T-helper 1 cell treated with Interleukin-12 subunit alpha and Interleukin-12 subunit beta and Interleukin-4 antibody, amounts not matched to agents 30 ng/mL and 1 ng/mL, for 36 hours (primary cell): ENCODE results near the gene TUBGCP2. TPM values are rescaled to one million over a fixed set of nuclear protein-coding genes. Genes with fewer than 3 reads are reported as not detected.

ENCODE experiments used
- intact Hi-C: fragments of 100-400 bp; cut with micrococcal nuclease; formaldehyde crosslinking; loops from one replicate; pipeline ENCODE4 v1.15.1; 2024
- total RNA-seq: library from RNA; stranded (reverse); gene quantifications from 2 replicates; pipeline ENCODE4 v1.2.3, GENCODE V29; 2022

TUBGCP2 gene
- total RNA-seq, 1 donor from 2014 or later = 59.2 TPM

DNA sequence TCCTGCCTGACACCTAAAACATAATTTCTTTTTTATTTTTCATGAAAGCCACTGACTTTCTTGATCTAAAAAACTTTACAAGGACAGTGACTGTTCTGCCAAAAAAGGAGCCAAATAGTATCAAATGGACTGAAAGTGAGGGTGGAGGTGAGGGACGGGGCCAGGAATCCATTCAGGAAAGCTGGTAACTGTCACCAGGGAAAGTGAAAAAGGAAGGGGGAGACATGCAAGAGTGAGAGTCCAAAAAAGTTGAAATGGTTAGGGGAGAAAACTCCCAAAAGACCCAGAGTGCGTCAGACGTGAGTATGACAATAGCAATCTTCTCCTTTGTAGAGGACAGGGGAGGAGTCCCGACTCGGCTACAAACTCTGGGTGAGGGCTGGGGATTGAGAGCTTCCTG is 35.6 kb upstream of the TUBGCP2 start:
- intact Hi-C loops = no loop called here

DNA sequence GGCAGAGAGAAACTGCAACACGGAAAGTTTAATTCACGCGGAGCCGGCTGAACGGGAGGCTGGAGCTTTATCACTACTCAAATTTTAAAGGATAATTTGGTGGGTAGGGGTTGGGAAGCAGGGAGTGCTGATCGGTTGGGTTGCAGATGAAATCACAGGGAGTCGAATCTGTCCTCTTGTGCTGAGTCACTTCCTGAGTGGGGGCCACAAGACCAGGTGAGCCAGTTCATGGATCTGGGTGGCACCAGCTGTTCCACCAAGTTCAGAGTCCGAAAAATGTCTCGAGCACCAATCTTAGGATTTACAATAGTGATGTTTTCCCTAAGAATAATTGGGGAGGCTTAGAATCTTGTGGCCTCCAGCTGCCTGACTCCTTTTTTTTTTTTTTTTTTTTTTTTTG is 34.9 kb upstream of the TUBGCP2 start:
- intact Hi-C loops = no loop called here

- intact Hi-C loops = no loop called here
Measured at GRCh38 chr10:133342942-133343341, 34.3 kb upstream of the TUBGCP2 start.

GRCh38 chr10:133341983-133342382 is 33.3 kb upstream of the TUBGCP2 start:
- intact Hi-C loops = no loop called here

DNA sequence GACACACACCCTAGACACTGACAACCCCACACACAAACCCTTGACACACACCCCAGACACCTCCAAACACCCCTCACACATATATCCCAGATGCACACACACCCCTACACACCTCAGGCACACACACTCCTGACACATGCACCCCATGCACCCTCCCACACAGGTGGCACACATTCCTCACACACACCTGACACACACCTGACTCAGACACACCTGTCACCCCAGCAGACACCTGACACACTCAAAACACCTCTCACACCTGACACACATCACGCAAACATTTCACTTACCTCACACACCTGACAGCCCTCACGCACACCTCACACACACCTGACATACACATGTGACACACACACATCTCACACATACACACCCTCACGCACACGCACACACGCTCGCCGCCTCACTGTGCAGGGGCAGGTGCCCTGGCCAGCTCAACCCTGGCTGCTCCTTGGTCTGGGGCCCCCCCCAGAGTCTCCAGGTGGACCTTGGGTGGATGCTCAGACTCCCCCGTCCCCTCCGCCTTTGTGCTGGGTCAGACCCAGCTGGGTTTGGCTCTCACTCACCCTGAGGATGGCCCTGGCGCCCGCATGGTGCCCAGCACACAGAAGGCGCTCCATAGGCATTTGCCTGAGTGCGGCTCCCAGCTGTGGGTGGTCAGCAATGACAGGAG is 31.2 kb upstream of the TUBGCP2 start:
- intact Hi-C loops = no loop called here

DNA sequence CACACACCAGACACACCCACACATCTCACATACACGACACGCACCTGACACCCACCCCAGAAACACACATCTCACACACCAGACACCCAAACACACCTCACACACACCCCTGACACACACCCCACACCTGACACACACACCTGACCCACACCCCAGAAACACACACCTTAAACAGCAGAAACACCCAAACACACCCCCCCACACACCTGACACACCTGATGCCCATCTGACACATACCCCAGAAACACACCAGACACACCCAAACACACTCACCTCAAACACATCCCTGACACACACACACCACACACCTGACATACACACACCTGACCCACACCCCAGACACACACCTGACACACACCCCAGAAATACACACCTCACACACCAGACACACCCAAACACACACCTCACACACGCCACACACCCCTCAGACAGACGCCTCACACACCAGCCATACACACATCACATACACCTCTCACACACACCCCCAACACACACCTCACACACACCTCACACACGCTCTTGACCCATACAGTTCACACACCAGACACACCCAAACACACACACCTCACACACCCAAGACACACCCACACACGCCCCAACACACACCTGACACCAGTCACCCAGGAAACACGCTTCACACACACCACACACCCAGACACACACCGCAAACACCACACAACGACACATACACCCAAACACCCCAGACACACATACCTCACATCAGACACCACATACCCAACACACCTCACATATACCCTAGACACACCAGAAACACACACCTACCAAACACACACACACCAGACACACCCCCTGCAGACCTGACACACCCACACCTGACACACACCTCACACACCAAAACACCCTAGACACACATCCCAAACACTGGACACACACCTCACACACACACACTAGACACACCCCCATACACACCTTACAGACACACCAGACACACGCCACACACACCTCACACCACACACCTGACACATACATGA is 29.7 kb upstream of the TUBGCP2 start:
- intact Hi-C loops = no loop called here

DNA sequence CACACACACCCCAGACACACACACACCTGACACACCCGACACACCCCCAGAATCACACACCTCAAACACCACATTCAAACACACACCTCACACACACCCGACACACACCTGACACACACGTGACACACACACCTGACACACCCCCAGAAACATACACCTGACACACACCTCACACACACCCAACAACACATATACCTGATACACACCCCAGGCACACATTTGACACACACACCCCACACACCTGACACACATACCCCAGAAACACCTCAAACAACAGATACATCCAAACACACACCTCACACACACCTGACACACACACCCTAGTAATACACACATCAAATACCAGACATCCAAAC is 28.7 kb upstream of the TUBGCP2 start:
- intact Hi-C loops = no loop called here

GRCh38 chr10:133336577-133337369 is 28.1 kb upstream of the TUBGCP2 start, which contains the start of gene CALY:
CALY (minus strand) TSS chr10:133336896; CDS start chr10:133328989, 7,907 bp downstream.
- intact Hi-C loops = loop anchor here (1.0 kb wide), 1 partner anchor 21 kb away; no protein-coding TSS in a partner anchor

DNA sequence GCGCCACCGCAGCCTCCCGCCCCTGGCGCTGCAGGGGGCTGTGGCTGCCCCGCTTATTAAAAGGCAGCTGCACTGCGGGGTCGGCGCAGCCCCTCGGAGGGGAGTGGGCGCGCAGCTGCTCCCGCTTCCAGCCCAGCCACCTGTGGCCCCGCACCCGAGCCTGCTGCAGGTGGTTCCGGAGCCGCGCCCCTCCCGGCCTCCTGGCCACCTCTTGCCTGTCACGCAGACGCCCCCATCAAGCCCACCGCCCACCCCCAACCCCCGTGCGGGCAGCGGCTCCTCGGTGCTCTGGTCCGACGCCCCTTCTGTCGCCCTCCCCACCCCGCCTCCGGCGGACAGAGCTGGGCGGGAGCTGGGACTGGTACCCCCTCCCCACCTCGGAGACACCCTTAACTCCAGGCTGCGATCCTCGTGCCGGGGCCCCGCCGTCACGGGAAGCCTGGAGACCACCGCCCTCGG is 27.5 kb upstream of the TUBGCP2 start:
- intact Hi-C loops = loop anchor here (1.0 kb wide), 1 partner anchor 21 kb away; no protein-coding TSS in a partner anchor

DNA sequence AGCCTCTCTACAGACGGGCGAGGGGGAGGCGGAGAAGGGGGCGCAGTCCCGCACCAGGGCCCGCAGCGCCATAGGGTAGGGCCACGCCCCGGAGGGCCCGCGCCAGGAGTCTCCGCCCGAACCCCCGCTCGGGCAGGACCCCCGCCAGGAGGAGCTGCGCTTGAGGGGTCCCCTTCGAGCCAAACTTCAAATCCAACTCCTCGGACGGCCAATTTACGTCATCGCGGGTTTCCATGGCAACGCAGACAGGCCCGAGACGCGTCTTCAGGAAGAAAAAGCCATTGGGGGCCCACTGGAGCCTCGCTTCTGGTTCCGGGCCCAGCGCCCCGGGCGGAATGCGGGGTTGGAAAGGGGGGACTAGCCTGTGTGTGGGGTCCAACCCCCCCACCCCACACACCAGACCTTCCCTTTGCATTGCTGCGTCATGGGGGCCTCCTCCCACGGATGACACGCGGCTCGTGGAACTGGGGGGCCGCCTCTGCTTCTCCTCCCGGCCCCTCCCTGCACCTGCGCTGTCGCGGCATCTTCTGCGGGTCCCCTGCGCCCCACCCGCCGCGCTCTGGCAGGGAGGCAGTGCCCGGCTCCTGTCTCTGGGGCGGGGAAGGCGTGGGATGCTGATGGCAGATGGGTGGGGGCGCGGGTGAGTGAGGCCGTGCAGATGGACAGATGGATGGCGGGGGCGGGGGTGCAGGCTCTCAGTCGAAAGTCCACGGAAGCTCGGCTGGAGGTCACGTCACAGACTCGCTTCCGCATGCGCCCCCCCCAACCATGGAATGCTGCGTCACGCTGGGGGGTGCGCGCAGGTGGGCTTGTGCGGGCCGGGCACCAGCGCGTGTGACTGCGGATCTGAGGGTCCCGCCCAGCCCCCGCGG is 26.8 kb upstream of the TUBGCP2 start:
- intact Hi-C loops = loop anchor here (1.0 kb wide), 2 partner anchors 22 to 28 kb away; no protein-coding TSS in a partner anchor

GRCh38 chr10:133334503-133335245 is 26.0 kb upstream of the TUBGCP2 start:
- intact Hi-C loops = loop anchor here (1.0 kb wide), 1 partner anchor 27 kb away; no protein-coding TSS in a partner anchor

DNA sequence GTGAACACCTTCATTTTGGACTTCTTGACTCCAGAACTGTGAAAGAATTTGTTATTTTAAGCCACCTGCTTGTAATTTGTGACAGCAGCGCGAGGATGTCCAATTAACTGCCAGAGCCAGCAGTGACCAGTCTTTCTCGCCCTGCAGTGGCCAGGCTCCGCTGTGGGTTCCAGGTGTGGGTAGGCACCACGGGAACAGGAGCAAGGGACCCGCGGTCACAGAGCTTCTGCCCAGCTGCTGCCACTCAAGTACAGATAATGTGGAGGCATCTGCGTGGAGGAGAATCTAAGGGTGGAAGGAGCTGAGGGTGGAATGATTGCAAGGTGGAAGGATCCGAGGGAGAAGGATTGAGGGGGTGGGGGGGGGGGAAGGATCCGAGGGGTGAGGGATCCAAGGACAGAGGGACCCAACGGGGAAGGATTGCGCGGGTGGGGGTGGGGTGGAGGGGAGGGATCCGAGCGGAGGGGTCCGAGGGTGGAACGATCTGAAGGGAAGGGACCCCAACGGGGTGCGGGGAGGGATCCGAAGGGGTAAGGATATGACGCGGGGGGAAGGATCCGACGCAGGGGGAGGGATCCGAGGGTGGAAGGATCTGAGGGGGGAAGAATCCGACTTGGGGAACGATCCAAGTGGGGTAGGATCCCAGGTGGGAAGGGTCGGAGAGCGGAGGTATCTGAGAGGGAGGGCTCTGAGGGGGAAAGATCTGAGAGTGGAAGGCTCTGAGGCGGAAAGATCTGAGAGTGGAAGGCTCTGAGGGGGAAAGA is 24.4 kb upstream of the TUBGCP2 start:
- intact Hi-C loops = no loop called here

DNA sequence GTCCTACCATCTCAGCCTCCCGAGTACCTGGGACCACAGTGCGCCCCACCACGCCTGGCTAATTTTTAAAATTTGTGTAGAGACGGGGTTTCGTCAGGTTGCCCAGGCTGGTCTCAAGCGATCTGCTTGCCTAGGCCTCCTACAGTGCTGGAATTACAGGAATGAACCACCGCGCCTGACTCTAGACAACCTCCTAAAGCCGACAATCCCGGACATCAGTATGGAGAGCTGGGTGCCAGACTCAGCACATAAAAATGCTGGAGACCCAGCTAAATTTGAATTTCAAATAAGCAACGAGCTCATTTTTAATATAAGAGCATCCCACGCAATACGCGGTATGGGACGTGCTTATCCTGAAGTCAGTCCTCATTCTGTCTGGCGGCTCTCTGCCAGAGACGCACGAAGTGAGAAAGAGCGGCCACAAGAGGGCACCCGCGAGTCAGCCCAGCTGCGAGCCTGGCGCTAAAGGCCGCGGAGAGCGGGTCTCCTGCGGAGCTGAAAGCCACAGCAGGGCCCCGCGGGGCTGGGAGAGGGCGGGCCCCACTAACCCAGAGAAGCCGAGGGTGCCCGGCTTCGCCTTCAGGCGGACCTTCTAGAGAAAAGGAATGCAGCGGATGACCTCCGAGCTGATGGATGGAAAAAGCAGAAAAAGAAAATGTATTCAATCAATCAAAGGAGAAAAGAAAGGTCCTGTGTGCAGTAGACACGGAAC is 21.0 kb upstream of the TUBGCP2 start:
- intact Hi-C loops = loop anchor here (1.0 to 2.0 kb wide), 6 partner anchors 20 to 191 kb away; partner anchors contain the start of genes ECHS1, FUOM and MTG1

DNA sequence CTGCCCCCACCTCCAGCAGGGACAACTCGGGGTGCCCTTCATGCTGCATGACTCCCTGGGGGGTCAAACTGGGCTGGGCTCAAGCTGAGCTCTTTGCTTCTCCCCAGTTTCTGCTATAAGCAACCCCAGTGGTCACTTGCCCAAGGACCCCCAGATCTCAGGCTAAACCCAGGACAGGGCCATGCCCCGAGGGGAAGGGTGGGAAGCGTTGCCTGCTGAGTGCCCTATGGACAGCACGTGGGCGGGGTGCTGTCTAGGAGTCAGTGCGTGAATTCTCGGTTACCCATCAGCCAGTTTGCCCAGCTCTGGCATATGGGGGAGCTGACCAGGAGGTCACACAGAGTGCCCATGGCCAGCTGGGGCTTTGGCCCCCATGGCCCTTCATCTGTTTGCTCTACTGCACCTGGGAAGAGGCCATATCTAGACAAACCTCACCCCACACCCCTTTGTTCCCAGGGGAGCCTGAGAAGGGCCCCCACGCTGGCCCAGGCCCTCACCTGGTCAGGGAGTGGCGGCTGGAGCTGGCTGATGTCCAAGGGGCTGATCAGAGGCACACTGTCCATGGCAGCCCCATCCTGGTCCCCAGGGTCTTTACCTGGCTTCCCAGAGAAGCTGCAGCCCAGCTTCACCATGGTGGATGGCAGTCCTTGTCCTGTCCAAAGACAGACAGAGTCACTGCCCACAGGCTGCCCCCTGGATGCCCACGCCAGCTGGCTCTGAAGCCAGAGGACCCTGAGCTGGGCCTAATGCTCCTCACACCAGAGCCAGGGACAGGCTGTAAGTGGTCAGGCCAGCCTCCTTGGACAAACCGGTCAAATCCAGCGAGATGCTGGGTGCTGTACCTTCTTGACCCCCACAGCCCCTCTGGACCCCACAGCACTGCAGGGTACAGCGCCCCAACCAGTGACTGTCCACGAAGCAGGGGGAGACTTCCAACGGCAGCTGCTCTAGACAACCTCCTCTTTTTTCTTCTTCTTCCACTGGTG is 20.0 kb upstream of the TUBGCP2 start:
- intact Hi-C loops = loop anchor here (1.0 to 2.0 kb wide), 6 partner anchors 19 to 192 kb away; partner anchors contain the start of genes ECHS1, FUOM and MTG1

- intact Hi-C loops = loop anchor here (2.0 kb wide), 3 partner anchors 31 to 67 kb away; partner anchors contain the start of genes ECHS1, FUOM and MTG1
Measured at GRCh38 chr10:133327651-133328357, 19.1 kb upstream of the TUBGCP2 start.
